ENCODE measurements around the gene COL4A6.

The COL4A6 gene

GRCh38 chrX:108177351-108178142 is 260.7 kb downstream of the COL4A6 start:
- Histone ChIP-seq H3F3A (ENCODE audit: insufficient read depth) (no peaks in the 10 kb centered on the region), H3K79me2 (ENCODE audit: insufficient read depth, low read length) (no peaks in the 10 kb centered on the region), H3K9me2 (replicated peaks; ENCODE audit: insufficient read depth, low read length) (no peaks in the 10 kb centered on the region), H4K20me1 (ENCODE audit: low read depth, low read length) (no peaks in the 10 kb centered on the region), H3K4me3 (ENCODE audit: insufficient read depth, low read length, poor library complexity, severe bottlenecking) (no peak overlapping the region), H3K27me3 (ENCODE audit: low read length) (no peaks in the 10 kb centered on the region), H3K4me2 (ENCODE audit: low read depth, low read length, poor library complexity, severe bottlenecking) (no peak overlapping the region), H3K9me3 (ENCODE audit: insufficient read depth, low read length) (no peaks in the 10 kb centered on the region), H3K27ac (ENCODE audit: low read depth, low read length) (no peak overlapping the region), H3K9ac (ENCODE audit: low read length) (no peak overlapping the region), H2AFZ (ENCODE audit: low read depth, low read length, severe bottlenecking) (no peak overlapping the region), H3K36me3 (ENCODE audit: low read length) (no peaks in the 10 kb centered on the region)
- TF ChIP-seq CTCF (IDR thresholded peaks at IDR 0.05; ENCODE audit: insufficient read depth, low read length, poor library complexity, severe bottlenecking) (no peak), EZH2phosphoT487 (conservative IDR thresholded peaks at IDR 0.05; ENCODE audit: low read length) (no peak)

- Histone ChIP-seq H3K4me2 (ENCODE audit: low read depth, low read length, poor library complexity, severe bottlenecking) (no peak overlapping the region), H2AFZ (ENCODE audit: low read depth, low read length, severe bottlenecking) (no peak overlapping the region), H3K27ac (ENCODE audit: low read depth, low read length) (no peak overlapping the region), H4K20me1 (ENCODE audit: low read depth, low read length) (no peaks in the 10 kb centered on the region), H3K9ac (ENCODE audit: low read length) (no peak overlapping the region), H3K27me3 (ENCODE audit: low read length) (no peaks in the 10 kb centered on the region), H3K9me2 (replicated peaks; ENCODE audit: insufficient read depth, low read length) (no peaks in the 10 kb centered on the region), H3K4me3 (ENCODE audit: insufficient read depth, low read length, poor library complexity, severe bottlenecking) (no peak overlapping the region), H3K9me3 (ENCODE audit: insufficient read depth, low read length) (no peaks in the 10 kb centered on the region), H3K79me2 (ENCODE audit: insufficient read depth, low read length) (no peaks in the 10 kb centered on the region), H3K36me3 (ENCODE audit: low read length) (no peaks in the 10 kb centered on the region), H3F3A (ENCODE audit: insufficient read depth) (no peaks in the 10 kb centered on the region)
- TF ChIP-seq CTCF (IDR thresholded peaks at IDR 0.05; ENCODE audit: insufficient read depth, low read length, poor library complexity, severe bottlenecking): no peak
- TF ChIP-seq EZH2phosphoT487 (conservative IDR thresholded peaks at IDR 0.05; ENCODE audit: low read length): no peak
Measured at GRCh38 chrX:108173874-108174273, 264.3 kb downstream of the COL4A6 start.

GRCh38 chrX:108171671-108172070 is 266.6 kb downstream of the COL4A6 start:
- Histone ChIP-seq H3K9me3 (ENCODE audit: insufficient read depth, low read length) (no peaks in the 10 kb centered on the region), H3K79me2 (ENCODE audit: insufficient read depth, low read length) (no peaks in the 10 kb centered on the region), H2AFZ (ENCODE audit: low read depth, low read length, severe bottlenecking) (no peak overlapping the region), H3K9me2 (replicated peaks; ENCODE audit: insufficient read depth, low read length) (no peaks in the 10 kb centered on the region), H4K20me1 (ENCODE audit: low read depth, low read length) (no peaks in the 10 kb centered on the region), H3F3A (ENCODE audit: insufficient read depth) (no peaks in the 10 kb centered on the region), H3K27ac (ENCODE audit: low read depth, low read length) (no peak overlapping the region), H3K36me3 (ENCODE audit: low read length) (no peaks in the 10 kb centered on the region), H3K4me3 (ENCODE audit: insufficient read depth, low read length, poor library complexity, severe bottlenecking) (no peak overlapping the region), H3K4me2 (ENCODE audit: low read depth, low read length, poor library complexity, severe bottlenecking) (no peak overlapping the region), H3K9ac (ENCODE audit: low read length) (no peak overlapping the region), H3K27me3 (ENCODE audit: low read length) (no peaks in the 10 kb centered on the region)
- TF ChIP-seq CTCF (IDR thresholded peaks at IDR 0.05; ENCODE audit: insufficient read depth, low read length, poor library complexity, severe bottlenecking) (no peak), EZH2phosphoT487 (conservative IDR thresholded peaks at IDR 0.05; ENCODE audit: low read length) (no peak)
